Erythroblast (primary cell): ENCODE measurements around the gene ZNF319.

Experiments used
- GATA1 ChIP-seq: IDR thresholded peaks from 2 replicates; pipeline ENCODE4 v1.6.1; 2011; ENCODE audit warnings: low read depth, mild to moderate bottlenecking, control low read depth, low read length, moderate library complexity
- POLR2A ChIP-seq: IDR thresholded peaks from 2 replicates; pipeline ENCODE4 v1.6.1; 2011; ENCODE audit warnings: mild to moderate bottlenecking, low read length

DNA sequence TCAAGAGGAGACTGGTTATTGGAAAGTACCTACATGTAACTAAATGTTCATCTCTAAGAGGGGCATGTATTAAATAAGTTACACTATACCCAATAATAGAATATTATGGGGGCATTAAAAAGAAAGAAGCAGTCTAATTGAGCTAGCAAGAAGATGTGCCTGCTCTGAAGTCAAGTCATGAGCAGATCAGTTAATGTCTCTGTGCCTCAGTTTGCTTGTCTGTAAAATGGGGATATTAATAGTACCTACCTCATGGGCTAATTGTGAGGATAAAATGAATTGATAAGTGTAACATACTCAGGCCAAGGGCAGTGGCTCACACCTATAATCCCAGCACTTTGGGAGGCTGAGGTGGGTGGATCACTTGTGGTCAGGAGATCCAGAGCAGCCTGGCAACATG lies 32.6 kb downstream of the ZNF319 start:
- TF ChIP-seq POLR2A (no peak), GATA1 (no peak)
